ENCODE measurements around the gene SFXN5.
A peak's percentile ranks its signal among the peaks of the same experiment; 100 is the strongest.
"Not testable (repeated sequence)": the region's sequence is repeated elsewhere in the genome, so short reads cannot be mapped to it uniquely, and the experiment has no call there.

The SFXN5 gene

DNA sequence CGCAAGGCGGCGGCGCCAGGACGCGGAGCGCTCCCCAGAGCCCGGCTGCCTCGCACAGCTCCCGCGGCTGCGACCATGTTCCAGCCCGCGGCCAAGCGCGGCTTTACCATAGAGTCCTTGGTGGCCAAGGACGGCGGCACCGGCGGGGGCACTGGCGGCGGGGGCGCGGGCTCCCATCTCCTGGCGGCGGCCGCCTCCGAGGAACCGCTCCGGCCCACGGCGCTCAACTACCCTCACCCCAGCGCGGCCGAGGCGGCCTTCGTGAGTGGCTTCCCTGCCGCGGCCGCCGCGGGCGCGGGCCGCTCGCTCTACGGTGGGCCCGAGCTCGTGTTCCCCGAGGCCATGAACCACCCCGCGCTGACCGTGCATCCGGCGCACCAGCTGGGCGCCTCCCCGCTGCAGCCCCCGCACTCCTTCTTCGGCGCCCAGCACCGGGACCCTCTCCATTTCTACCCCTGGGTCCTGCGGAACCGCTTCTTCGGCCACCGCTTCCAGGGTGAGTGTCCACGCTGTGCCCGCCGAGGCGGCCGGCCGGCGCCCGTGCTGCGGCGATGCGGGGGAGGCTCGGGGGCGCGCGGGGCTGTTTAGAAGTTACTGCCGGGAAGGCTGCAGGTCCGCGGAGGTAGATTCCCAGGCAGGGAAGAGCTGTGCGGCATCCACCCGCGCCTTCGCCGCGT is 153.5 kb downstream of the SFXN5 start:
- DNase-seq = no peak

DNA sequence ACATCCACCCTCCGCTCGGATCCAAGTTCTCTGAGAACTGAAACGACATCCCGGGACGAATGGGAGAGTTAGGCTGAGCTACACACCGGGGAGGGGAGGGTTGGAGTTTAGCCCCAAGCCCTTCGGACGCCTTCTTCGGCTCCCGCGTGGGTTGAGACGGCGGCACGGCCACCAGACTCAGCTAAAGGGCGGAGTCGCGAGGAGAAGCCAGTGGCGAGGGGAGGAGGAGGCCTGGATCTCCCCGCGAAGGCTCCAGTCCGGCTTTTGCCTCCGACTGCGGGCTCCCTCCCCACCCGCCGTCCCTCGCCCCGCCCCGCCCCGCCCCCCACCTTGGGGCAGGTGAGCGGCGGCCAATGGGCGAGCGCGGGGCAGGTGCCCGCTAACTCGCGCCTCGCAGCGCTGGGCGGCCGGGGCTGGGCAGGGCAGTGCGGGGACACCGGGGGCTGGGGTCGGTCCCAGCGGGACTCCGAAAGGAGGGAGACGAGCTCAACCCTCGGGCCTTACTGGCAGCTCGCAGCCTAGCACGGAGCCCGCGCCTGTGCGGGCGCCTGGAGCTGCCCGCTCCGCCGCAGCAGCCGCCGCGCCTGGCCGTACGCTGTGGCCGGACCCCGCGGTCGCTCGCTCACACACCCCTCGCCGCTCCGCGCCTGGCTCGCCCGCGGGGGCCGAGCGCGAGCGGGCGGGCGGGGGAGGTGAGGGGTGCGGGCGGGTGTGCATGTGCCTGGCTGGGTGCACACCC is 154.2 kb downstream of the SFXN5 start, which contains the start of gene EMX1:
EMX1 (plus strand) TSS at position 382 of the 739 bp plus-strand sequence; CDS start at position 716, 334 bp downstream.
- no peak for DNase-seq

DNA sequence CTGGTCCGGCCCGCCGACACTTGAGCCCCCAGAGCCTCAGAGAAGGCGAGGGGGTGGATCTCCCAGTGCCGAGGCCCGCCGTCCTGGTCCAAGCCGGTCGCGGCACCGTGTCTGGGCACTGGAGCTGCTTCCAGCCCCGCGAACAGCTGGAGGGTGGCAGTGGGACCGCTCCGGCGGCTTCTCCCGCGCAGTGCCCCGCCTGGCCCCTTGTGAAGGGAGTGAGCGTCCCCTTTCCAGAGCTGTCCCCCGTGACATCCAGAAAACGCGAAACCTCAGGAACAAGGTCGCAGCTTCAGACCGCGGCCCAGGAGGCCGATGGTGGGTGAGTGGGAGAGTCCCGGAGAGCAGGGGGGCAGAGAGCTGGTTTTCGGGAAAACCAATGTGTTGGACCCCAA is 154.8 kb downstream of the SFXN5 start:
- DNase-seq = no peak

DNA sequence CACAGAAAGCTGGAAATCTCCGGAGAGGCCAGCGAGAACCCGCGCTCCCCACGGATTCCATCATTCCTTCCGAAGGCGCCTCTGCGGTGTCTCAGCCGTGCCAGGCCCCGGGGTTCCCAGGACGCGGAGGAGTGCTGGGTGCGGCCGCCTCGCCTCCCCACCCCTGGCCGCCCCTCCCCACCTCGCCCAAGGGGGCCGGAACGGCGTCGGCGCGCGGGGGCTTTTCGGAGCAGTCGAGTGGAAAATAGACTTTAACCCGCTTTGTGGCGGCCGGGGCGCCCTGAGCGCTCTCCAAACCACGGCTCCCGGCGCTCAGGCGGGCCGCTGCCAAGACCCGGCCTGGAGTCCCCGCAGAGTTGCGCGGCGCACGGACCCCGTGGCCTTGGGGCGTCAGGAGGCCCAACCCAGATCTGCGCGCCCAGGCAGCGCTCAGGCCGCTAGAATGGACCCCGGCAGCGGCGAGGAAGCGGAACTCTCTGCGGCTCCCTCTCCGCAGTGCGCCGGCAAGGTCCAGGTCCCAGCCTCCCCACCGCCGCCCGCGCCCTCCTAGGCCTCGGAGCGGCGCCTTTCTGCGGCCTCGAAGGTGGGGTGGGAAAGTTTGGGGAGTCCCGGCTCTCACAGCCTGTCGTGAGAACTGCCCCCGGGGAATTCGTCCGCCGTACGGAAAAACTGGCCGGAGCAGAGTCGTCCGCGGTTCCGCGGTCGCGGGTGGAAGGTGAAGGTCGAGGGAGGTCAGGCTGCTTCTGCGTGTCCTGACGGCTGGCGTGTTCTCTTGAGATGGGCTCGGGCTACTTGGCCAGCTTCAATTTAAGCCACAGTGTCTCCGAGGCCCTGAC is 155.4 kb downstream of the SFXN5 start:
- no peak for DNase-seq

DNA sequence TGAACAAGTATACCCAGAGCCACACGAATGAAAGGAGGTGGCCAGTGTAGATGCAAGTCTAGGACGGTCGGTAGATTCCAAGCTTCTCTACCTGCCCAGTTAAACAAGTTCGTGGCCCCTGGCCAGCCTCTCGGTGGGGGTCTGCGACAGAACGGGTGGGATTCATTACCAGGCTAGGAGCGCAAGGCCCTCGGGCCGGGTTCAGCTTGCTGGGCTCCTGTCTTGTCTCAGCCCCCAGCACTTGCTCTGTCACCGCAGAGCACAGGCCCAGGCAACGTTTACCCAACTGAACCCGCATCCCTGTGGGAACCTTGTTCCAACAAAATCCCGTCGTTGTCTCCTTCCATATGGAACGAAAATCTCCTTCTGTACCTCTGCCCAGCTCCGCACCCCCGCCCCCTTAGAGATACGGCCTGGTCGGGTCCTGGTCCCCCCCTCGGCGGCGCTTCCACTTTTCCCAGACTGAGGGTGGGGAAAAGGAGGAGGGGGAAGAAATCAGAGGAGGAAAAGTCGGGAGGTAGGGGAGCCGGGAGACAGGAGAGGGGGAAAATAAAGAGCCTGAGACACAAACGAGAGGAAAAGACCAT is 156.1 kb downstream of the SFXN5 start:
- DNase-seq = no peak

DNA sequence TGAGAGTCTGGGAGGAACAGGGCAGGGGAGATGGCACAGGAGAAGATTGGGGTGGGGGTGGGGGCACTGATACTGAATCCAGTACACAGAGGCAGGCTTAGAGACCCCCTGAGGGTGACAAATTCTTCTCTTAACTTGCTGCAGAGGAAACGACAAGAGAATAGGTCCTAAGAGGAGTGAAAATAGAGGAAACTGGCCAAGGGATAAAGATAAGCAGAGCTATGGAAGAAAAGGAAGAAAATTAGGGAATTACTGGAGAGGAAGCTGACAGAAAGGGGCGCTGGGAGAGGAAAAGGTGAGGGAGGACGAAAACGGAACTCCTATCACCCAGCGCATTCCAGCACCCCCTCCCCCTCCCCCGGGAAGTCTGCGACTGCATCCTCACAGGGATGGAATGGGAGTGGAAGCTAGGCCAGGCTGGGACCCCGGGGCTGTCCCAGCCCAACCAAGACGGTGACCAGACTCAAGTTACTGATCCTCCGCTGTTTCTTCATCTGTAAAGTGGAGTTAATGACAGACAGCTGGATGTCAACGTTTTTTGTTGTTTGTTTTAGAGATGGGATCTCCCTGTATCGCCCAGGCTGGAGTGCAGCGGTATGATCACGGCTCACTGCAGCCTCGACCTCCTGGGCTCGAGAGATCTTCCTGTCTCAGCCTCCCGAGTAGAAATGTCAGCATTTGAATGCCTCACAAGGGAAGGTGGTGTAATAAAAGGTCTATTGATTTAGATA is 156.8 kb downstream of the SFXN5 start:
- no peak for DNase-seq

DNA sequence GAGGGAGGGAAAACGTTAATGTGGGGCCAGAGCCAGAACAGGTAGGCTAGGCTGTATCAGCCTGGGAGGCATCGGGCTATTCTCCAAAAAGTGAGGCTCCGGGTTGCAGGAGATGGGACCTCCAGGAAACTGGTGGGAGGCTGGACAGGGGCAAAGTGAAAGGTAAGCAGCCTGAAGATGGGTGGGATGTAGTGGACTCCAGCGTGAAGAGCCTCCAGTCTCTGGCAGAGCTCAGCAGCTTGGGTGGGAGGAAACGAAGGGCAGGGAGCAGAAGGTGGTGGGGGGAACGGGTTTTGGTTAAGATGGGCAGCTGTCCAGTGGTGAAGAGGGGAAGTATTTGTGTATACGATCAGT is 157.3 kb downstream of the SFXN5 start:
- DNase-seq = no peak

DNA sequence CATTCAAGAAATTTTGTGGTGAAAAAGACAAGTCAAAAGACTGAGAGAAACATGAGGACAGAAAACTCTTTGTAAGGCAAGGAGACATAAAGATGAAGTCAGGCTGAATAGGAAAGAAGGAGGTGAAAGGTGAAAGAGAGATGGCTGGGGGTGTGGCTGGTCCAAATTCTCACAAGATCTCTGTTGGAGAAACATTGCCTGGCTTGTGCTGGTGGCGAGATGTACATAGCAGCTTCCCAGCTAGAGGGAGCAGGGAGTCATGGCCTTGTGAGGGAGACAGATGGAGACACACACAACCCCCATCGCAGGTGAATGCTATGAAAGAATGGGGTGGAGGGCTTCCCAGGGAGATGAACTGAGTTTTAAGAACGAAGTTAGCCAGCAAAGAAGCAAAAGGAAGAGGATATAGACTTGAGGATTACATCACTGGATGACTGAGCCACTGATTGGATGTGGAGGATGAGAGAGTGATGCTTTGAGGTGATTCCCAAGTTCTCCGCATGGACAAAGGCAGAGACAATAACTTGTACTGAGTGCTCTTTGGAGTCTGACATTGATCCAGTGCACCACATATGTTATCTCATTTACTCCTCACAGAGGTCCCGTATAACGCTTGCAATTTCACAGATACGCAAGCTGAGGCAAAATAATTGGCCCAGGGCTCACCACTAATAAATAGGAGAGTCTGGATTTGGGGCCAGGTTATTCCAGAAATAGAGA is 157.9 kb downstream of the SFXN5 start:
- no peak for DNase-seq

DNA sequence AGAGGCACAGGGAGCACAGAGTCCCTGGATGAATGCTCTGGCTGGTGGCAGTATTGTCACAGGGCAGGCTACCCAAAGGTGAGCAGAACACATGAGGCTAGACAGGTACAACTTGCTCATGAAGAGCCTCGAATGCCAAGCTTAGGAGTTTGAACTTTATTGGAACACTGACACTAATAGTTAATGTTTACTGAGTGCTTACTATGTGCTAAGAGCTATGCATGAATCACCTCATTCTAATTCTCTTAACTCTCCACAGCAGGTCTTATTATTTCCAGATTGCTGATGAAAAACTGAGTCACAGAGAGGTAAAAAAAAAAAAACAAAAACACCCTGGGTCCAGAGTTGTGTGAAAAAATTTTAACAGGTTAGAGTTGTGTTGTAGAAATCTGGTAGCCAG is 160.3 kb downstream of the SFXN5 start:
- DNase-seq = no peak

DNA sequence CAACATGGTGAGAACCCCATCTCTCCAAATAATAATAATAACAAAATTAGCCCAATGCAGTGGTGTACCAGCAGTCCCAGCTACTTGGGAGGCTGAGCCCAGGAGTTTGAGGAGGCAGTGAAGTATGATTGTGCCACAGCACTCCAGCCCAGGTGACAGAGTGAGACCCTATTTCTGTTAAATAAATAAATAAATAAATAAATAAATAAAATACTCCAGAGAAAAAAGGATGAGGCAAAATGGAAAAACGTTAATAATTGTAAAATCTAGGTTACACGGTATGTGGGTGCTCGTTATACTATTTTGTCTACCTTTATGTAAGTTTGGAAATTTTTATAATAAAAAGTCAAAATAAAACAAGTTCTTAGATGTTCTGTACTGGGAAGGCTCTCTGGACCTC is 162.8 kb downstream of the SFXN5 start:
- DNase-seq = no peak

DNA sequence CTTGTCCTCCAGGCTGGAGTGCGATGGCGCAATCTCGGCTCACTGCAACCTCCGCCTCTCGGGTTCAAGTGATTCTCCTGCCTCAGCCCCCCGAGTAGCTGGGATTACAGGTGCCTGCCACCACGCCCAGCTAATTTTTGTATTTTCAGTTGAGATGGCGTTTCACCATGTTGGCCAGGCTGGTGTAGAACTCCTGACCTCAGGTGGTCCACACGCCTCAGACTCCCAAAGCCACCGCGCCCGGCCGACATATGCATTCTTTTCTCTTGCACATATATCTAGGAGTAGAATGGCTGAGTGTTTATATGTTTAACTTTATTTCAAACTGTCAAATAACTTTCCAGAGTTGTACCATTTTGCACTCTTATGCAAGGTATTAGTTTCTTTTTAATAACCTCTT is 164.1 kb downstream of the SFXN5 start:
- not testable (repeated sequence) for DNase-seq

DNA sequence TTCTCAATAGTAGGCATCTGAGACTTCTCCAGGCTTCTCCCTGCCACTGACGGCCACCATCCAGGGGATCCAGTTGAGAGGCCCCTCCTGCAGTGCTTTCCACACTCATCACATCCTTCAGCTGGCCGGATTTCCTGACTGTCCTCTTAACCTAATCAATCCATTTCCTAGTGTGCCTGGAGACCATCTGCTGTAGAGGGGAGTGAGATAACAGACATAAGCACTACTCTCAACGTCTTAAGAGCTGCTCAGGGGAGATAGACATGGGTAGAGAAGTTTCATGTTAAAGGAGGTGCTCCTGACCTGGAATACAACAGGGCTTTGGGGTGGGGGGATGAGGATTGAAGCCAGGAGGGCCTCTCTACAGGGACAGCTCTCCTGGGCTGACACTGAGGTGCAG is 170.1 kb downstream of the SFXN5 start:
- no peak for DNase-seq

DNA sequence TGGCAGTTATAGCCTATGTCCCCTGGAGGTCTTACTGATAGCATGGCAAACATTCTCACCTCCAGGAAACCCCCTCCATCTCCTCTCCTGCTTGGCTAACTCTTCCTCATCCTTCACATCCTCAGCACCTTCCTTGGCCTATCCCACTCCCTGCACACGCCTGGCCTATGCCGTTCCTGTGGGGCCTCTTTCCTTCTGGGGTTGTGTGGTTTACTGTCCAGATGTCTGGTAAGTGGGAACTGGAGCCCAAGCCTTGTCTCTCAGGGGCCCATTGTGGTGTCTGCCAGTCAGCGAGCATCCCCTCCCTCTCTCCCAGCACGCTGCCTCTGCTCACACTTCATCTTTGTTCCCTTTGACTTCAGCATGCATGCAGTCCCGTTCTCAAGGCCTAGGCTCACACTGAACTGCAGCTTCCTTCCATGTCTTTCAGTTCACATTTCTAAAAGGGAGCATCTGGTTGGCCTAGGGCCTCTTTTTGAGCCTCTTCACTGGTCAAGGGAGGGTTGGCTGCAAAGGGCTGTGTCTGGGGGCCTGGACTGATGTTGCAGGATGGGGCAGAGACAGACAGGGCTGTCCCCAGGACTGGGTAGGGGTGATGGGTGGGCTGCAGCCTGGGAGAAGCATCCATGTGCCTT is 171.2 kb downstream of the SFXN5 start:
- DNase-seq = no peak

DNA sequence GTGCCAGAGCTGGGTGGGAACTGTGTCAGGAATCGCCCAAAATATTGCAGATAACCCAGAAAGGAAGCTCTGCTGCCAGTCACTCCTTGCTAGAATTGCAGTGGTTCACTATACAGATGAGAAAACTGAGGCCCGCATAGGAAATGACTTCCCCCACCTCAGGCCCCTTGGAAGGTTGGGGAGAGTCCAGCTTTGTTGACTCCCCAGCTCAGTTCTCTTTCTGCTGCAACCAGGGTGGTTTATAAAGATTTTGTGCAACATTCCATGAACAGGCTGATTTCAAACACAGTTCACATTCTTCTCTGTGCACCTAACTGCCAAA is 173.0 kb downstream of the SFXN5 start:
- DNase-seq = no peak

DNA sequence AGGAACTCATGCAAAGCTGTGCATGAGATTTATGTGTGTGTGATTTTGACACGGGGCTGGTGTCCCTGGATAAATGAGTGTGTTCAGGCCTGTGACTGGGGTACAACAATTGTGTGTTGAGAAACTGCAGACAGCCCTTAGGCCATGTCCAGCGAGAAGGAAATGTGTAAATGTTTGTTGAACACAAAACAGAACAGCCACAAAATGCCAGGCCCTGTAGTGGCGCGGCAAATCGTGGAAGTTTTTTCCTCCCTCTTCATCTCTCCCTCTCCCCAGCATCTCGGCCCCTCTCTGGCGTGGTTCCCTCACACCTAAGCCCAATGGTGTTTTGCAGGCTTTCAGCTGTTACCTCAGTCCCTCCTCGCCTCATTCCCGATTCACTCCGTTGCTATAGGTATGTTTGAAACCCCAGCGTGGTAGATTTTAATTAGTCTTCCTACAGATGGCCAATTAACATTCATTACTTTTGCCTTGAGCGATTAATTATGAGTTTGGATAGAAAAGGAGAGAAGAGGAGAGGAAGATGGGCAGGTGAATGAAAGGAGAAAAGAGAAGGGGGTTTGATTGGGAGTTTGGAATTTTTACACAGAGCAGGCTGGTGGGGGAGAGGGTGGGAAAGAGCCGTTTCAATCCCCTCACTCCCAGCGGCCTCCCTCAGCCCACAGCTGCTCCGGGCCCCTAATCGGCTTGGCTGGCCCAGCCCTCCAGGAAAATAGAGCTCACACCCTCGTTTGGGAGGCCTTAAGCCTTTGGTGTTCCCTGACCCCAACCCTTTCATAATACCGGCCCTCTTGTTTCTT is 173.5 kb downstream of the SFXN5 start:
- DNase-seq = no peak

DNA sequence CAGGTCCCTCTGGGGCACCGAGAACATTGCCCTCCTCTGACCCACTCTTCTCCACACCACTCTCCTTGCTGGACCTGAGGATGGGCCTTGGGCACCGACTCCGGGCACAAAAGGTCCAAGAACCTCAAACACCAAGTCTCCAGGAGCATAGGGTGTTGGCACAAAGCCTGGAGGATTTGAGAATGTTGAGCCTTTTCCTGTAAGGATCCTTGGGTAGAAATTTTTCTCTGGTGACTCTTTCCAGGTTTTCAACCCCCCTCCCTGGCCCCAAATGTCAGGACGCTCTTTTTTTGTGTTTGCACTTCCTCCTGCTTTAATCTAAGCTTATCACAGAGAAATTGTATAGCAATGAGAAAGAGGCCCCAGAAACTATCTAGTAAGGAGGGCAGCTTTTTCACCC is 175.1 kb downstream of the SFXN5 start:
- DNase-seq = no peak

DNA sequence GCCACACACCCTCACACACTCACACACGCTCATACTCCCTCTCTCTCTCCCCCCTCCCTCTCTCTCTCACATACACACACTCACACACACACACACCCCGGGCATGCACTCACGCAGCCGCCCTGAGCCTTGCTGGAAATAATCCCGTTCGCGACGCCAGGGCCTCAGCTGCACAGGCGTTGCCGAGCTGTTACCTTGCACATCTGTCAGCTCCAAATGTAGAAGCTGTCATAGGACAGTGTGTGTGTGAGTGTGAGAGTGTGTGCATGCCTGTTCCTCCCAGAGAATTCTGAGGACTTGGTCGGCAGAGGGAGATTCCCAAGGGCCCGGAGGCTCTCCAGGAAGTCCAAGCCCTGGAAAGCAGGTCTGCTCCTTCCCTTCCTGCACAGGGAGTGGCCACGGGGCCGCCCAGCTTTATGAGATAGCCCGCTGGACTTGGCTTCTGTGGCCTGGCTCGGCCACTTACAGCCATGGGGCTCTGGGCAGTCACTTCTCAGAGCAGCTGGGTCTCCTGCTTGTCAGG is 175.7 kb downstream of the SFXN5 start:
- no peak for DNase-seq

DNA sequence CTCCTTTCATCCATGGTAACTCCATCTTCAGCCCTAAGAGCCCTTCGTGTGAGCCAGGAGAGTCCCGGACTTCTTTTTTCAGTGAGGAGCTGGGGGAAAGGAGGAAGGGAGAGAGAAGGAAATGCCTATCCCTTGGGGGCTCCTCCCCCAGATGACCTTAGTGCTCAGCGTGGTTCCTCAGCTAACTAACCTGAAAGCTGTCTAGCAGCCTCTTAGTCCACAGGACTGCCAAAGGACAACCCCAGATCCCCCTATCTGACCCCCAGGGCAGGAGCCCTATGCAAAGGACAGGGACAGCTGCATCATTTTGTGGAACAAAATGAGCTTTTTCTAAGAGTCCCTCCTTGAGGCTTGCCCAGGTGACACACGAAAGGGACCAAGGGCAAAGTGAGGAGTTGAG is 176.4 kb downstream of the SFXN5 start:
- DNase-seq = no peak

DNA sequence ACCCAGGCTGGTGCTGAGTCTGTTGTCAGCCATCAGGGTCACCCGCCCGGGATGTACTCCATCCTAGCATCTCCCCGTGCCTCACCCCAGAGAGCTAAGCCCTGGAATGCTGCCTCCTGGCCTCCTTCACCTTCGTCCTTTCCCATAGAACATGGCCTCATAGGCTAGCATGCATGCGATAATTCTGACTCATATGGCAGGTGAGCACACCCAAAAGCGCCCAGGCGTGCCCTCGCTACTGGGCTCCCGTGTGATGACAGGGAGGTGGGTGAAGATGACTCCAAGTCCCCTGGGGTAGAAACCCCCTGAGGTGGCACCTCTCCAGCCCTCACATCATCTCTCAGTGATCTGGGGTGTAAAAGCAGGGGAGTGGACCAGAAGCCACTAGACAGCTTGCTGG is 177.0 kb downstream of the SFXN5 start:
- DNase-seq = no peak

DNA sequence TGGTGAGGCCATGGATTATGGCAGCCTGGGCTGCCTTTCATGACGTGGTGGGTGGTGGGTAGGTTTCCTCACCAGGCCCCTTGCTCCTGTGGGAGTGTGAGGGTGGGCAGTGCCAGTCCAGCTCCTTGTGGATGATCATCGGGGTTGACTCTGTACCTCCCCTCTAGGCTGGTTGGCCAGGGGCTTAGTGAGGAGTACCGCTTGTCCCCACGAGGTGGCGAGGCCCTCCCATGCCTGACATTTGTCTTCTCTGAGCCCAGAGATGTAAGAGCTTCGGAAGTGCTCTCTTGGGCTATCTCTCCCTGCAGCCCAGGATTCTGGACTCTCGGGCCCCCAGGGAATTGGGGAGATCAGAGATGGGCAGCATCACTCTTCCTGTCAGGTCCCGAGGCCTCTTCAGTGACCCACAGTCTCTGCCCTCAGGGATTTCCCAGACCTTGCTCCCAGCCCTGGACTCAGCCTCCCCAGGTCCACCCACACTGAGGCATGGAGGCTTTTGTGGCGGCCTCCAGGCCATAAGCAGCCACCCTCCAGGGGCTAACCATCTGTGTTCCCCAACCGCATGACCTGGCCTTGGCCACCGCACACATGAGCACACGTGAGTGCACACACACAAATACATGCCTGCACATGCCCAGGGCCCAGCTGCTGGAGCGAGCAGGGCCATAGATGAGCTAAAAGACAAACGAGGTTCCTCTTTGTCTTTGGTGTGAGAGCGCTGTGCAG is 177.8 kb downstream of the SFXN5 start:
- peak; percentile 37 for DNase-seq
